ENCODE data around the gene LTBP3. TPM values are rescaled to one million over a fixed set of nuclear protein-coding genes. Genes with fewer than 3 reads are reported as not detected.
A peak's percentile ranks its signal among the peaks of the same experiment; 100 is the strongest.

LTBP3 gene
- total and polyA plus RNA-seq, 2 of the 13 experiments (the other 11 are each of a cell fraction or from before 2014, with no cell fraction given): 12.2 to 68.1 TPM

- TF ChIP-seq MIER2 (CRISPR knock-in tag; IDR thresholded peaks at IDR 0.05) (0 out of 2 replicates have a peak, but pooled peaks have one; percentile 34), KLF15 (CRISPR knock-in tag; IDR thresholded peaks at IDR 0.05; ENCODE audit: borderline replicate concordance) (no peak), SNAPC5 (CRISPR knock-in tag; IDR thresholded peaks at IDR 0.05; ENCODE audit: borderline replicate concordance) (no peak), RBFOX2 (IDR thresholded peaks at IDR 0.05; ENCODE audit: low read depth, low read length) (no peak), ZNF670 (CRISPR knock-in tag; IDR thresholded peaks at IDR 0.05; ENCODE audit: borderline replicate concordance) (no peak), ETV5 (CRISPR knock-in tag; IDR thresholded peaks at IDR 0.05; ENCODE audit: borderline replicate concordance) (peak; percentile 29; the same call in 1 of the 2 replicates), ZFX (CRISPR knock-in tag; IDR thresholded peaks at IDR 0.05; ENCODE audit: low read depth) (no peak), REL (CRISPR knock-in tag; conservative IDR thresholded peaks at IDR 0.05) (no peak), GABPB1 (CRISPR knock-in tag; IDR thresholded peaks at IDR 0.05) (peak; percentile 44; the same call in 1 of the 2 replicates), ZFAT (CRISPR knock-in tag; conservative IDR thresholded peaks at IDR 0.05) (no peak), PRDM4 (CRISPR knock-in tag; IDR thresholded peaks at IDR 0.05; ENCODE audit: borderline replicate concordance) (no peak), PHF21A (CRISPR knock-in tag; IDR thresholded peaks at IDR 0.05) (peak; percentile 73; the same call in 1 of the 2 replicates), NFIC (IDR thresholded peaks at IDR 0.05; ENCODE audit: low read length) (no peak), TBP (CRISPR knock-in tag; IDR thresholded peaks at IDR 0.05) (no peak), ZNF143 (CRISPR knock-in tag; IDR thresholded peaks at IDR 0.05) (no peak), SP5 (CRISPR knock-in tag; IDR thresholded peaks at IDR 0.05; ENCODE audit: borderline replicate concordance, low read depth) (peak; percentile 65; the same call in 1 of the 2 replicates), PAWR (CRISPR knock-in tag; IDR thresholded peaks at IDR 0.05; ENCODE audit: borderline replicate concordance) (no peak), ZNF12 (CRISPR knock-in tag; IDR thresholded peaks at IDR 0.05) (no peak), FOSL1 (CRISPR knock-in tag; IDR thresholded peaks at IDR 0.05; ENCODE audit: borderline replicate concordance) (peak; percentile 48; the same call in 1 of the 2 replicates), FOXO1 (CRISPR knock-in tag; IDR thresholded peaks at IDR 0.05) (no peak)
- TF ChIP-seq, protein P1, sequence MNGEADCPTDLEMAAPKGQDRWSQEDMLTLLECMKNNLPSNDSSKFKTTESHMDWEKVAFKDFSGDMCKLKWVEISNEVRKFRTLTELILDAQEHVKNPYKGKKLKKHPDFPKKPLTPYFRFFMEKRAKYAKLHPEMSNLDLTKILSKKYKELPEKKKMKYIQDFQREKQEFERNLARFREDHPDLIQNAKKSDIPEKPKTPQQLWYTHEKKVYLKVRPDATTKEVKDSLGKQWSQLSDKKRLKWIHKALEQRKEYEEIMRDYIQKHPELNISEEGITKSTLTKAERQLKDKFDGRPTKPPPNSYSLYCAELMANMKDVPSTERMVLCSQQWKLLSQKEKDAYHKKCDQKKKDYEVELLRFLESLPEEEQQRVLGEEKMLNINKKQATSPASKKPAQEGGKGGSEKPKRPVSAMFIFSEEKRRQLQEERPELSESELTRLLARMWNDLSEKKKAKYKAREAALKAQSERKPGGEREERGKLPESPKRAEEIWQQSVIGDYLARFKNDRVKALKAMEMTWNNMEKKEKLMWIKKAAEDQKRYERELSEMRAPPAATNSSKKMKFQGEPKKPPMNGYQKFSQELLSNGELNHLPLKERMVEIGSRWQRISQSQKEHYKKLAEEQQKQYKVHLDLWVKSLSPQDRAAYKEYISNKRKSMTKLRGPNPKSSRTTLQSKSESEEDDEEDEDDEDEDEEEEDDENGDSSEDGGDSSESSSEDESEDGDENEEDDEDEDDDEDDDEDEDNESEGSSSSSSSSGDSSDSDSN (CRISPR knock-in tag; IDR thresholded peaks at IDR 0.05): no peak
- TF ChIP-seq, protein P2, sequence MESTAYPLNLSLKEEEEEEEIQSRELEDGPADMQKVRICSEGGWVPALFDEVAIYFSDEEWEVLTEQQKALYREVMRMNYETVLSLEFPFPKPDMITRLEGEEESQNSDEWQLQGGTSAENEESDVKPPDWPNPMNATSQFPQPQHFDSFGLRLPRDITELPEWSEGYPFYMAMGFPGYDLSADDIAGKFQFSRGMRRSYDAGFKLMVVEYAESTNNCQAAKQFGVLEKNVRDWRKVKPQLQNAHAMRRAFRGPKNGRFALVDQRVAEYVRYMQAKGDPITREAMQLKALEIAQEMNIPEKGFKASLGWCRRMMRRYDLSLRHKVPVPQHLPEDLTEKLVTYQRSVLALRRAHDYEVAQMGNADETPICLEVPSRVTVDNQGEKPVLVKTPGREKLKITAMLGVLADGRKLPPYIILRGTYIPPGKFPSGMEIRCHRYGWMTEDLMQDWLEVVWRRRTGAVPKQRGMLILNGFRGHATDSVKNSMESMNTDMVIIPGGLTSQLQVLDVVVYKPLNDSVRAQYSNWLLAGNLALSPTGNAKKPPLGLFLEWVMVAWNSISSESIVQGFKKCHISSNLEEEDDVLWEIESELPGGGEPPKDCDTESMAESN (CRISPR knock-in tag; conservative IDR thresholded peaks at IDR 0.05): no peak
- TF ChIP-seq, protein P3, sequence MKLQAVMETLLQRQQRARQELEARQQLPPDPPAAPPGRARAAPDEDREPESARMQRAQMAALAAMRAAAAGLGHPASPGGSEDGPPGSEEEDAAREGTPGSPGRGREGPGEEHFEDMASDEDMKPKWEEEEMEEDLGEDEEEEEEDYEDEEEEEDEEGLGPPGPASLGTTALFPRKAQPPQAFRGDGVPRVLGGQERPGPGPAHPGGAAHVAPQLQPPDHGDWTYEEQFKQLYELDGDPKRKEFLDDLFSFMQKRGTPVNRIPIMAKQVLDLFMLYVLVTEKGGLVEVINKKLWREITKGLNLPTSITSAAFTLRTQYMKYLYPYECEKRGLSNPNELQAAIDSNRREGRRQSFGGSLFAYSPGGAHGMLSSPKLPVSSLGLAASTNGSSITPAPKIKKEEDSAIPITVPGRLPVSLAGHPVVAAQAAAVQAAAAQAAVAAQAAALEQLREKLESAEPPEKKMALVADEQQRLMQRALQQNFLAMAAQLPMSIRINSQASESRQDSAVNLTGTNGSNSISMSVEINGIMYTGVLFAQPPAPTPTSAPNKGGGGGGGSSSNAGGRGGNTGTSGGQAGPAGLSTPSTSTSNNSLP (IDR thresholded peaks at IDR 0.05; ENCODE audit: low read depth, low read length): no peak
Measured at GRCh38 chr11:65555693-65556231, 2.4 kb downstream of the LTBP3 start (continued).
